ENCODE measurements around the gene JHY. TPM values are rescaled to one million over a fixed set of nuclear protein-coding genes. Genes with fewer than 3 reads are reported as not detected.

The JHY gene
- total and polyA plus RNA-seq, 8 donors, result 1.1 to 4.2 (median 2.1) TPM

GRCh38 chr11:122864386-122865115 is 18.0 kb upstream of the JHY start:
- Histone ChIP-seq H3K27ac (no peak overlapping the region), H3K4me3 (no peak overlapping the region), H3K4me1 (no peaks in the 10 kb centered on the region), H3K27me3 (no peaks in the 10 kb centered on the region), H3K9me3 (no peaks in the 10 kb centered on the region), H3K36me3 (no peaks in the 10 kb centered on the region)
- DNase-seq, result no peak
- no peak for FAIRE-seq
- WGBS, 2 donors, result 51 to 58% methylated on average over 7 of the region's 7 CpGs
- ATAC-seq, result peak in 2 of 4 donors; percentile 41 to 54
- no peak for TF ChIP-seq CTCF (IDR thresholded peaks at IDR 0.05)
- intact Hi-C loops (cut with DNase I), result no loop called here

- Histone ChIP-seq H3K27me3 (no peaks in the 10 kb centered on the region), H3K4me3 (no peak overlapping the region), H3K4me1 (no peaks in the 10 kb centered on the region), H3K27ac (no peak overlapping the region), H3K9me3 (no peaks in the 10 kb centered on the region), H3K36me3 (no peaks in the 10 kb centered on the region)
- 57 to 69% methylated on average over 6 of the region's 6 CpGs for WGBS, 2 donors
- TF ChIP-seq CTCF (IDR thresholded peaks at IDR 0.05), result no peak
- DNase-seq (no peak), ATAC-seq (no peak), FAIRE-seq (no peak)
- intact Hi-C loops (cut with DNase I), result no loop called here
Measured at GRCh38 chr11:122869622-122870021, 12.9 kb upstream of the JHY start.

GRCh38 chr11:122871302-122871701 is 11.3 kb upstream of the JHY start:
- intact Hi-C loops (cut with DNase I), result no loop called here
- no peak for ATAC-seq
- no peak for FAIRE-seq
- Histone ChIP-seq H3K9me3 (no peaks in the 10 kb centered on the region), H3K36me3 (no peaks in the 10 kb centered on the region), H3K27ac (no peak overlapping the region), H3K27me3 (no peaks in the 10 kb centered on the region), H3K4me1 (no peaks in the 10 kb centered on the region), H3K4me3 (no peak overlapping the region)
- DNase-seq, result no peak
- TF ChIP-seq CTCF (IDR thresholded peaks at IDR 0.05), result no peak
- 77 to 83% methylated on average over 4 of the region's 4 CpGs for WGBS, 2 donors

- Histone ChIP-seq H3K27me3 (no peaks in the 10 kb centered on the region), H3K27ac (no peak overlapping the region), H3K9me3 (no peaks in the 10 kb centered on the region), H3K36me3 (no peaks in the 10 kb centered on the region), H3K4me1 (no peaks in the 10 kb centered on the region), H3K4me3 (no peak overlapping the region)
- ATAC-seq, result no peak
- no peak for TF ChIP-seq CTCF (IDR thresholded peaks at IDR 0.05)
- FAIRE-seq, result no peak
- no peak for DNase-seq
- intact Hi-C loops (cut with DNase I), result no loop called here
- WGBS, 2 donors, result 68 to 78% methylated on average over 3 of the region's 3 CpGs
Measured at GRCh38 chr11:122872046-122872445, 10.5 kb upstream of the JHY start.

- Histone ChIP-seq H3K4me1 (no peaks in the 10 kb centered on the region), H3K4me3 (no peak overlapping the region), H3K27me3 (no peaks in the 10 kb centered on the region), H3K27ac (no peak overlapping the region), H3K36me3 (no peaks in the 10 kb centered on the region), H3K9me3 (no peaks in the 10 kb centered on the region)
- no peak for DNase-seq
- WGBS, 2 donors, result 77 to 96% methylated on average over 7 of the region's 7 CpGs
- TF ChIP-seq CTCF (IDR thresholded peaks at IDR 0.05), result no peak
- intact Hi-C loops (cut with DNase I), result no loop called here
- ATAC-seq, result no peak
- FAIRE-seq, result no peak
Measured at GRCh38 chr11:122874991-122875390, 7.6 kb upstream of the JHY start.

Measured in pancreas (tissue), 10 donors.